K562 (cell line): ENCODE measurements around the gene FGF11.
A peak's percentile ranks its signal among the peaks of the same experiment; 100 is the strongest.

Experiments
- DPF2 ChIP-seq: fragments of 450-650 bp; IDR thresholded peaks from 2 replicates; pipeline ENCODE4 v1.6.1; 2016
- EP300 ChIP-seq: IDR thresholded peaks from 2 replicates; pipeline ENCODE4 v1.6.1; 2012; ENCODE audit warnings: low read length, improper control_type of control experiment
- FOS ChIP-seq: IDR thresholded peaks from 3 replicates; pipeline ENCODE4 v1.6.1; 2011; ENCODE audit not compliant: insufficient read length; ENCODE audit errors: extremely low read depth
- MCM2 ChIP-seq: fragments of 450-650 bp; IDR thresholded peaks from 2 replicates; pipeline ENCODE4 v1.6.1; 2017; ENCODE audit warnings: low read depth, mild to moderate bottlenecking
- NFRKB ChIP-seq: fragments of 450-650 bp; IDR thresholded peaks from 2 replicates; pipeline ENCODE4 v1.6.1; 2016; ENCODE audit warnings: low read depth
- NR2C2 ChIP-seq, 2 experiments: fragments of 200-800 bp in 1 of 2; sonication (Bioruptor generic) in 1 of 2; sonication (generic) in 1 of 2; formaldehyde crosslinking in 1 of 2; IDR thresholded peaks; 2 replicates each; pipeline versions ENCODE4 v1.6.1 to v1.8.0; 2016 to 2022; ENCODE audit warnings: mild to moderate bottlenecking in 1 of 2, missing compliant biosample characterization in 1 of 2, missing genetic modification characterization in 1 of 2, missing genetic modification reagents in 1 of 2
- STAT5A ChIP-seq: IDR thresholded peaks from 2 replicates; pipeline ENCODE4 v1.6.1; 2012; ENCODE audit warnings: low read length, inconsistent platforms, borderline replicate concordance
- TCF7 ChIP-seq: sonication (generic); IDR thresholded peaks from 2 replicates; pipeline ENCODE4 v1.6.1; 2016; ENCODE audit warnings: antibody characterized with exemption, borderline replicate concordance
- TRIM24 ChIP-seq, 2 experiments: fragments of 450-650 bp; IDR thresholded peaks; 2 replicates each; pipeline ENCODE4 v1.6.1; 2016
- ZNF41 ChIP-seq: fragments of 250-450 bp; sonication (Bioruptor Pico); conservative IDR thresholded peaks from 2 replicates; pipeline ENCODE4 v1.4.0; 2020; ENCODE audit warnings: mild to moderate bottlenecking
- TF ChIP-seq, protein P1 (sequence below), 3 experiments: IDR thresholded peaks in 2 of 3; conservative IDR thresholded peaks in 1 of 3; 2 replicates each; pipeline ENCODE4 v1.5.1; 2011 to 2012; ENCODE audit warnings: low read length in 3 of 3, mild to moderate bottlenecking in 3 of 3, control low read depth in 2 of 3, improper control_type of control experiment in 1 of 3, inconsistent platforms in 1 of 3, low read depth in 1 of 3, mixed read lengths in 1 of 3, moderate library complexity in 1 of 3; ENCODE audit not compliant: insufficient read depth in 2 of 3
- TF ChIP-seq, protein P2 (sequence below): fragments of 250-450 bp; sonication (Bioruptor Pico); IDR thresholded peaks from 2 replicates; pipeline ENCODE4 v1.9.0; 2021; ENCODE audit warnings: mild to moderate bottlenecking, inconsistent platforms
- TF ChIP-seq, protein P3 (sequence below): sonication (generic); formaldehyde crosslinking; IDR thresholded peaks from 2 replicates; pipeline ENCODE4 v1.8.1; 2022; ENCODE audit warnings: missing genetic modification reagents

DNA sequence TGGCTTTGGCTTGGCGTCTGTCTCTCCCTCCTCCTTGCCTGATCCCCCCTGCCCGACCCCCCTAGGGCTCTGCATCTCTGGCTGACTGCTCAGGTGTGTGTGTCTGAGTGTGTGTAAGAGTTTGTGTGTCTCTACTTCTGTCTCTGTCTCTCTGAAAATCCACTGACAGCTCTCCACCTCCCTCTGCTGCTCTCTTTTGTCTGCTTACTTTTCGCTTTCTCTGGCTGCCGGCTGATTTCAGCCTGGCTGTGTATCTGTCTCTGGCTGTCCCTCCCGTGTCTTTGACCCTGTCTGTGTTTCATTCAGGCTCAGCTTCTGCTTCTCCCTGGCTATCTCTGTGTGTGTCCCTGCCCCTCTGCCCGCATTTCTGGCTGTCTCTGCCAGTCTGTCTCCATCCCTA lies 23.0 kb upstream of the FGF11 start:
- TF ChIP-seq, protein P1, sequence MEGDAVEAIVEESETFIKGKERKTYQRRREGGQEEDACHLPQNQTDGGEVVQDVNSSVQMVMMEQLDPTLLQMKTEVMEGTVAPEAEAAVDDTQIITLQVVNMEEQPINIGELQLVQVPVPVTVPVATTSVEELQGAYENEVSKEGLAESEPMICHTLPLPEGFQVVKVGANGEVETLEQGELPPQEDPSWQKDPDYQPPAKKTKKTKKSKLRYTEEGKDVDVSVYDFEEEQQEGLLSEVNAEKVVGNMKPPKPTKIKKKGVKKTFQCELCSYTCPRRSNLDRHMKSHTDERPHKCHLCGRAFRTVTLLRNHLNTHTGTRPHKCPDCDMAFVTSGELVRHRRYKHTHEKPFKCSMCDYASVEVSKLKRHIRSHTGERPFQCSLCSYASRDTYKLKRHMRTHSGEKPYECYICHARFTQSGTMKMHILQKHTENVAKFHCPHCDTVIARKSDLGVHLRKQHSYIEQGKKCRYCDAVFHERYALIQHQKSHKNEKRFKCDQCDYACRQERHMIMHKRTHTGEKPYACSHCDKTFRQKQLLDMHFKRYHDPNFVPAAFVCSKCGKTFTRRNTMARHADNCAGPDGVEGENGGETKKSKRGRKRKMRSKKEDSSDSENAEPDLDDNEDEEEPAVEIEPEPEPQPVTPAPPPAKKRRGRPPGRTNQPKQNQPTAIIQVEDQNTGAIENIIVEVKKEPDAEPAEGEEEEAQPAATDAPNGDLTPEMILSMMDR (IDR thresholded peaks at IDR 0.05 in 2 of 3, conservative IDR thresholded peaks at IDR 0.05 in 1 of 3; ENCODE audit: insufficient read depth in 2 of 3, low read depth in 1 of 3, low read length in 3 of 3), result peak in 2 of 3 experiments; percentile 26 to 31; a peak in 2 of 6 replicates
- TF ChIP-seq EP300 (no peak), FOS (no peak), TRIM24 (IDR thresholded peaks at IDR 0.05) (no peak), ZNF41 (CRISPR knock-in tag) (no peak), NFRKB (no peak), TCF7 (no peak), STAT5A (no peak), DPF2 (no peak), MCM2 (no peak), NR2C2 (CRISPR knock-in tag; IDR thresholded peaks at IDR 0.05) (no peak), NR2C2 (tag; IDR thresholded peaks at IDR 0.05) (no peak)
- TF ChIP-seq, protein P2, sequence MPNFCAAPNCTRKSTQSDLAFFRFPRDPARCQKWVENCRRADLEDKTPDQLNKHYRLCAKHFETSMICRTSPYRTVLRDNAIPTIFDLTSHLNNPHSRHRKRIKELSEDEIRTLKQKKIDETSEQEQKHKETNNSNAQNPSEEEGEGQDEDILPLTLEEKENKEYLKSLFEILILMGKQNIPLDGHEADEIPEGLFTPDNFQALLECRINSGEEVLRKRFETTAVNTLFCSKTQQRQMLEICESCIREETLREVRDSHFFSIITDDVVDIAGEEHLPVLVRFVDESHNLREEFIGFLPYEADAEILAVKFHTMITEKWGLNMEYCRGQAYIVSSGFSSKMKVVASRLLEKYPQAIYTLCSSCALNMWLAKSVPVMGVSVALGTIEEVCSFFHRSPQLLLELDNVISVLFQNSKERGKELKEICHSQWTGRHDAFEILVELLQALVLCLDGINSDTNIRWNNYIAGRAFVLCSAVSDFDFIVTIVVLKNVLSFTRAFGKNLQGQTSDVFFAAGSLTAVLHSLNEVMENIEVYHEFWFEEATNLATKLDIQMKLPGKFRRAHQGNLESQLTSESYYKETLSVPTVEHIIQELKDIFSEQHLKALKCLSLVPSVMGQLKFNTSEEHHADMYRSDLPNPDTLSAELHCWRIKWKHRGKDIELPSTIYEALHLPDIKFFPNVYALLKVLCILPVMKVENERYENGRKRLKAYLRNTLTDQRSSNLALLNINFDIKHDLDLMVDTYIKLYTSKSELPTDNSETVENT (CRISPR knock-in tag), result no peak
- TF ChIP-seq, protein P3, sequence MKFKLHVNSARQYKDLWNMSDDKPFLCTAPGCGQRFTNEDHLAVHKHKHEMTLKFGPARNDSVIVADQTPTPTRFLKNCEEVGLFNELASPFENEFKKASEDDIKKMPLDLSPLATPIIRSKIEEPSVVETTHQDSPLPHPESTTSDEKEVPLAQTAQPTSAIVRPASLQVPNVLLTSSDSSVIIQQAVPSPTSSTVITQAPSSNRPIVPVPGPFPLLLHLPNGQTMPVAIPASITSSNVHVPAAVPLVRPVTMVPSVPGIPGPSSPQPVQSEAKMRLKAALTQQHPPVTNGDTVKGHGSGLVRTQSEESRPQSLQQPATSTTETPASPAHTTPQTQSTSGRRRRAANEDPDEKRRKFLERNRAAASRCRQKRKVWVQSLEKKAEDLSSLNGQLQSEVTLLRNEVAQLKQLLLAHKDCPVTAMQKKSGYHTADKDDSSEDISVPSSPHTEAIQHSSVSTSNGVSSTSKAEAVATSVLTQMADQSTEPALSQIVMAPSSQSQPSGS (CRISPR knock-in tag), result no peak
